IMR-90 (cell line): ENCODE data around the gene FAM193B. TPM values are rescaled to one million over a fixed set of nuclear protein-coding genes. Genes with fewer than 3 reads are reported as not detected.

Experiments used
- ATAC-seq: fragments of 200-7000 bp; cut with Tn5 transposase; 2 replicates; pipeline ENCODE4 v1.9.1; 2020; ENCODE audit warnings: low read depth, mild to moderate bottlenecking, moderate library complexity
- BruUV-seq: library from RNA; stranded (reverse); fragments of 400-500 nt; replicated peaks from 2 replicates; lab custom pipeline; 2021; lab: Mats Ljungman, UMichigan
- CTCF ChIA-PET: fragments of 300-600 bp; formaldehyde crosslinking; extraction: SDS; loops from one replicate; lab custom pipeline; 2021; ENCODE audit warnings: antibody characterized with exemption; lab: Yijun Ruan, JAX
- POLR2A ChIA-PET: fragments of 300-600 bp; sonication (Branson Sonifier 250); formaldehyde crosslinking; loops from one replicate; lab custom pipeline; 2022; ENCODE audit warnings: antibody characterized with exemption; ENCODE audit not compliant: unreplicated experiment; lab: Charles Lee
- DNase-seq: peaks from one replicate; pipeline ENCODE4 v3.0.0; 2013
- H2AFZ ChIP-seq: replicated peaks from 2 replicates; pipeline ENCODE3; 2013; ENCODE audit warnings: low read length, mild to moderate bottlenecking; ENCODE audit not compliant: poor library complexity
- H2AK5ac ChIP-seq: 2 replicates; pipeline ENCODE4 v1.6.1; 2013; ENCODE audit warnings: low read depth, low read length, inconsistent platforms
- H2AK9ac ChIP-seq: replicated peaks from 2 replicates; pipeline ENCODE3; 2013; ENCODE audit warnings: mild to moderate bottlenecking, low read depth, low read length, moderate library complexity; ENCODE audit not compliant: poor library complexity
- H2BK120ac ChIP-seq: 2 replicates; pipeline ENCODE4 v1.6.1; 2013; ENCODE audit warnings: low read depth, low read length, inconsistent platforms
- H2BK15ac ChIP-seq: 3 replicates; pipeline ENCODE4 v1.6.1; 2013; ENCODE audit warnings: low read depth, low read length, inconsistent platforms
- H2BK20ac ChIP-seq: 2 replicates; pipeline ENCODE4 v1.6.1; 2013; ENCODE audit warnings: low read depth, mild to moderate bottlenecking, inconsistent platforms, low read length, moderate library complexity
- H2BK5ac ChIP-seq: 2 replicates; pipeline ENCODE4 v1.6.1; 2013; ENCODE audit warnings: mild to moderate bottlenecking, low read depth, low read length, inconsistent platforms; ENCODE audit not compliant: poor library complexity, severe bottlenecking
- H3K14ac ChIP-seq: replicated peaks from 2 replicates; pipeline ENCODE4 v1.6.1; 2013; ENCODE audit warnings: low read depth, low read length, inconsistent platforms
- H3K18ac ChIP-seq: 2 replicates; pipeline ENCODE4 v1.6.1; 2013; ENCODE audit warnings: low read depth, low read length, control low read depth
- H3K23ac ChIP-seq: 2 replicates; pipeline ENCODE4 v1.6.1; 2013; ENCODE audit warnings: low read depth, low read length, inconsistent platforms
- H3K27ac ChIP-seq: 2 replicates; pipeline ENCODE4 v1.5.1; 2013; ENCODE audit warnings: mild to moderate bottlenecking, control low read depth, low read length; ENCODE audit not compliant: insufficient read depth
- H3K27me3 ChIP-seq: 2 replicates; pipeline ENCODE4 v1.6.1; 2013; ENCODE audit warnings: low read length; ENCODE audit not compliant: control insufficient read depth, insufficient read depth
- H3K36me3 ChIP-seq: 2 replicates; pipeline ENCODE4 v1.6.1; 2013; ENCODE audit warnings: low read length, mixed read lengths; ENCODE audit not compliant: control insufficient read depth, insufficient read depth
- H3K4ac ChIP-seq: 2 replicates; pipeline ENCODE4 v1.6.1; 2013; ENCODE audit warnings: low read depth, low read length, inconsistent platforms
- H3K4me1 ChIP-seq: 2 replicates; pipeline ENCODE4 v1.6.1; 2013; ENCODE audit warnings: low read length, mixed read lengths; ENCODE audit not compliant: control insufficient read depth, insufficient read depth
- H3K4me2 ChIP-seq: 2 replicates; pipeline ENCODE4 v1.6.1; 2013; ENCODE audit warnings: low read depth, mild to moderate bottlenecking, control low read depth, low read length, moderate library complexity
- H3K4me3 ChIP-seq: 2 replicates; pipeline ENCODE4 v1.5.1; 2013; ENCODE audit warnings: low read depth, mild to moderate bottlenecking, control low read depth, low read length, moderate library complexity; ENCODE audit not compliant: insufficient read depth
- H3K56ac ChIP-seq: 2 replicates; pipeline ENCODE4 v1.6.1; 2013; ENCODE audit warnings: low read length, inconsistent platforms; ENCODE audit not compliant: insufficient read depth; ENCODE audit errors: extremely low read depth
- H3K79me1 ChIP-seq, 2 experiments: 2 replicates each; pipeline ENCODE4 v1.6.1; 2013; ENCODE audit warnings: low read length in 2 of 2, inconsistent platforms in 1 of 2, low read depth in 1 of 2
- H3K9ac ChIP-seq: 2 replicates; pipeline ENCODE4 v1.6.1; 2013; ENCODE audit warnings: low read depth, low read length, control low read depth
- H3K9me1 ChIP-seq: 2 replicates; pipeline ENCODE4 v1.6.1; 2013; ENCODE audit warnings: low read length, inconsistent platforms; ENCODE audit not compliant: insufficient read depth
- H3K9me3 ChIP-seq: 2 replicates; pipeline ENCODE4 v1.6.1; 2013; ENCODE audit warnings: low read length; ENCODE audit not compliant: control insufficient read depth, insufficient read depth
- H4K20me1 ChIP-seq: 2 replicates; pipeline ENCODE4 v1.6.1; 2013; ENCODE audit warnings: low read length, inconsistent platforms; ENCODE audit not compliant: insufficient read depth
- H4K5ac ChIP-seq: 2 replicates; pipeline ENCODE4 v1.6.1; 2013; ENCODE audit warnings: mild to moderate bottlenecking, low read depth, low read length, control low read depth
- H4K8ac ChIP-seq, 2 experiments: 2 replicates each; pipeline ENCODE4 v1.6.1; 2013; ENCODE audit warnings: low read depth in 2 of 2, low read length in 2 of 2, control low read depth in 1 of 2, inconsistent platforms in 1 of 2
- H4K91ac ChIP-seq: 2 replicates; pipeline ENCODE4 v1.6.1; 2013; ENCODE audit warnings: low read depth, low read length, inconsistent platforms; ENCODE audit not compliant: insufficient read depth
- CHD1 ChIP-seq: IDR thresholded peaks from 2 replicates; pipeline ENCODE4 v1.6.1; 2012; ENCODE audit warnings: low read depth, low read length, improper control_type of control experiment
- ELK1 ChIP-seq: fragments of 150-350 bp; IDR thresholded peaks from 2 replicates; pipeline ENCODE4 v1.6.1; 2016; ENCODE audit warnings: low read depth, mild to moderate bottlenecking, low read length, moderate library complexity, borderline replicate concordance
- MAZ ChIP-seq: IDR thresholded peaks from 2 replicates; pipeline ENCODE4 v1.6.1; 2012; ENCODE audit warnings: low read depth, mild to moderate bottlenecking, low read length, improper control_type of control experiment, moderate library complexity, borderline replicate concordance
- RCOR1 ChIP-seq: IDR thresholded peaks from 2 replicates; pipeline ENCODE4 v1.6.1; 2012; ENCODE audit warnings: mild to moderate bottlenecking, low read length, improper control_type of control experiment; ENCODE audit not compliant: insufficient replicate concordance
- SMC3 ChIP-seq: fragments of 150-350 bp; IDR thresholded peaks from 2 replicates; pipeline ENCODE4 v1.6.1; 2016; ENCODE audit warnings: low read depth, mild to moderate bottlenecking, antibody characterized with exemption, low read length, moderate library complexity
- USF2 ChIP-seq: fragments of 150-350 bp; IDR thresholded peaks from 2 replicates; pipeline ENCODE4 v1.6.1; 2017; ENCODE audit warnings: mild to moderate bottlenecking, antibody characterized with exemption, low read length, low read depth
- WGBS, 2 experiments: methylation state at CpG; one replicate each; pipeline versions ENCODE4 v1.1.5 to v1.1.7; 2013; ENCODE audit warnings: missing lambda C conversion rate in 2 of 2; ENCODE audit not compliant: insufficient read length in 1 of 2; ENCODE audit errors: extremely low coverage in 2 of 2; 5-methylcytosine and 5-hydroxymethylcytosine counted together
- dilution Hi-C: fragments of 300-500 bp; cut with HindIII; formaldehyde crosslinking; loops from one replicate; pipeline ENCODE4 v1.14.3; 2018; ENCODE audit warnings: low sequenced_read_pairs; ENCODE audit not compliant: unreplicated experiment
- in situ Hi-C: fragments of 300-500 bp; cut with MboI; formaldehyde crosslinking; loops from 3 replicates; pipeline ENCODE4 v1.14.3; 2019; ENCODE audit warnings: low sequenced_read_pairs, inconsistent platforms, mixed read lengths
- intact Hi-C: fragments of 100-400 bp; cut with micrococcal nuclease; formaldehyde crosslinking; loops from 2 replicates; pipeline ENCODE4 v1.10.0; 2022
- polyA plus RNA-seq, 3 experiments: library from polyadenylated mRNA; depleted of rRNA; stranded (reverse); fragments of >200 nt; gene quantifications; 2 replicates each; pipeline ENCODE4 v1.2.3, GENCODE V29; 2012; ENCODE audit warnings: low replicate concordance in 1 of 3
- total RNA-seq: library from RNA; depleted of rRNA; stranded (reverse); fragments of >200 nt; gene quantifications from 2 replicates; pipeline ENCODE4 v1.2.3, GENCODE V29; 2012
- TF ChIP-seq, protein P1 (sequence below): conservative IDR thresholded peaks from 2 replicates; pipeline ENCODE4 v1.5.1; 2012; ENCODE audit warnings: mild to moderate bottlenecking, low read depth, low read length, improper control_type of control experiment

FAM193B gene
- total and polyA plus RNA-seq, 2 of the 4 experiments (the other 2 are of a cell fraction) = 9.5 to 52.2 TPM

DNA sequence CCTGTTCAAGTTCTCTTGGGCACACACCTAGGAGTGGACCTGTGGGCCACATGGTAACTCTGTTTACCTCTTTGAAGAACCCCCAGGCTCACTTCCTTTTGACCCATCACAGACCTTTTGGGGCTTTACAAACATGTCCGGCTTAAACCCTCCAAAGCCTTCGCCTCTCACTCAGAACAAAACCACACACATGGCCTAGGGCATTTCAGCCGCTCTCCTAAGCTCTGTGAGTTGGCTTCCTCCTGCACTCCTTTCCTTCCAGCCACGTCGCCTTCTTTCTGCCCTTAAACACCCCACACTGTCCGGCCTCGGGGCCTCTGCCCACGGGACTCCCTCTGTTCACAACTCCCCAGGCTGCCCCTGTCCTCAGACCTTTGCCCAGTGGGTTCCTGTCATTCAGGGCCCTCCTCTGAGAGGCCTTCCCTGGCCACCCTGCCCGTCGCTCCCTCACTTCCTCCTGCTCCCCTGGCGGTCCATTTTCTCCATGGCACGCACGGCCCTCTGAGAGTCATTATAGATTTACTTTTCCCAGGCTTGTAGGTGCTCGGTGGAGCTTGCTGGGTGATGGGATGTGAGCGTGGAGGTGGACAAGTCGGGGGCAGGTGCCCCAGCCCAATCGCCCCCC, 46.7 kb downstream of the FAM193B start:
- 88% methylated on average over 6 of the region's 17 CpGs; no CpG with 5 or more reads in 1 of the 2 experiments for WGBS, 2 experiments
- Histone ChIP-seq H3K4me2 (no peak overlapping the region), H2AK5ac (no peak overlapping the region), H4K8ac (no peak overlapping the region), H3K36me3 (peaks cover 32% of the 10 kb centered on the region), H3K27me3 (no peaks in the 10 kb centered on the region), H4K20me1 (no peaks in the 10 kb centered on the region; the same call in 1 of the 2 replicates), H4K91ac (no peak overlapping the region), H3K79me1 (peaks cover 0 to 8% of the 10 kb centered on the region in 2 experiments; a peak in 1 of 4 replicates), H2BK20ac (no peak overlapping the region), H2AK9ac (no peak overlapping the region), H2AFZ (no peak overlapping the region), H3K18ac (no peak overlapping the region), H3K56ac (no peak overlapping the region), H3K4me1 (no peaks in the 10 kb centered on the region), H3K4ac (no peak overlapping the region), H2BK5ac (no peak overlapping the region), H3K9me3 (no peaks in the 10 kb centered on the region), H3K4me3 (no peak overlapping the region), H3K23ac (no peak overlapping the region), H2BK120ac (no peak overlapping the region), H3K27ac (no peak overlapping the region), H2BK15ac (no peak overlapping the region), H3K9me1 (no peaks in the 10 kb centered on the region), H3K9ac (no peak overlapping the region), H3K14ac (no peak overlapping the region), H4K5ac (no peak overlapping the region)
- intact Hi-C loops = no loop called here
- dilution Hi-C loops = no loop called here
- ChIA-PET POLR2A (no interaction called here), CTCF (interaction anchor here (0.7 kb wide), 1 partner anchor 339 kb away, joined by 3 read pairs; no protein-coding TSS in a partner anchor)
- TF ChIP-seq RCOR1 (no peak), CHD1 (no peak), MAZ (no peak), USF2 (no peak), SMC3 (no peak), ELK1 (no peak)
- TF ChIP-seq, protein P1, sequence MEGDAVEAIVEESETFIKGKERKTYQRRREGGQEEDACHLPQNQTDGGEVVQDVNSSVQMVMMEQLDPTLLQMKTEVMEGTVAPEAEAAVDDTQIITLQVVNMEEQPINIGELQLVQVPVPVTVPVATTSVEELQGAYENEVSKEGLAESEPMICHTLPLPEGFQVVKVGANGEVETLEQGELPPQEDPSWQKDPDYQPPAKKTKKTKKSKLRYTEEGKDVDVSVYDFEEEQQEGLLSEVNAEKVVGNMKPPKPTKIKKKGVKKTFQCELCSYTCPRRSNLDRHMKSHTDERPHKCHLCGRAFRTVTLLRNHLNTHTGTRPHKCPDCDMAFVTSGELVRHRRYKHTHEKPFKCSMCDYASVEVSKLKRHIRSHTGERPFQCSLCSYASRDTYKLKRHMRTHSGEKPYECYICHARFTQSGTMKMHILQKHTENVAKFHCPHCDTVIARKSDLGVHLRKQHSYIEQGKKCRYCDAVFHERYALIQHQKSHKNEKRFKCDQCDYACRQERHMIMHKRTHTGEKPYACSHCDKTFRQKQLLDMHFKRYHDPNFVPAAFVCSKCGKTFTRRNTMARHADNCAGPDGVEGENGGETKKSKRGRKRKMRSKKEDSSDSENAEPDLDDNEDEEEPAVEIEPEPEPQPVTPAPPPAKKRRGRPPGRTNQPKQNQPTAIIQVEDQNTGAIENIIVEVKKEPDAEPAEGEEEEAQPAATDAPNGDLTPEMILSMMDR = no peak
- no TSS peak for BruUV-seq
- DNase-seq = no peak
- no peak for ATAC-seq
- in situ Hi-C loops = no loop called here
